ENCODE measurements around the gene CDHR5.
A peak's percentile ranks its signal among the peaks of the same experiment; 100 is the strongest.
"Not testable (repeated sequence)": the region's sequence is repeated elsewhere in the genome, so short reads cannot be mapped to it uniquely, and the experiment has no call there.

The CDHR5 gene

DNA sequence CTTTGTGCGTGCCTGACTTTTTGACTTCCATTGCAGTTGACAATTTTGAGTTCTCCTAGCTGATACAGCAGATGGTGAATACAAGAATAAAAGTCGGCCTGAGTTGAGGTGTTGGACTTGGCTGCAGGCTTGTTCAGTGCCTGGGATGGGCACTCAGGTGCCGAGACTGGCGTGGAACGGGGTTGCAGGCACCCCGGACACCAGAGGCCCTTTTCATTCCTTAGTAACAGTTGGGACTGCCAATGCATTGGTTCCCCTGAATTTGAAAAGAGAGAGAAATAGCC is 47.2 kb downstream of the CDHR5 start:
- Mint-ChIP-seq H3K9me3 (ENCODE audit: low read depth) (no peaks in the 10 kb centered on the region), H3K27me3 (no peaks in the 10 kb centered on the region), H3K4me1 (ENCODE audit: low read depth) (peaks cover 50% of the 10 kb centered on the region), H3K4me3 (peak overlapping the region; percentile 93), H3K36me3 (no peaks in the 10 kb centered on the region), H3K27ac (peak overlapping the region; percentile 81)

GRCh38 chr11:576811-577610 is 47.7 kb downstream of the CDHR5 start:
- no peaks in the 10 kb centered on the region for H3K36me3 Mint-ChIP-seq
- H3K27ac Mint-ChIP-seq = peak overlapping the region; percentile 81
- no peaks in the 10 kb centered on the region for H3K27me3 Mint-ChIP-seq
- H3K4me1 Mint-ChIP-seq (ENCODE audit: low read depth) = peaks cover 50% of the 10 kb centered on the region
- H3K9me3 Mint-ChIP-seq (ENCODE audit: low read depth) = no peaks in the 10 kb centered on the region
- peak overlapping the region; percentile 93 for H3K4me3 Mint-ChIP-seq

GRCh38 chr11:575996-576768 is 48.6 kb downstream of the CDHR5 start, which contains the start of gene PHRF1:
Gene PHRF1, plus strand, starts transcription at chr11:576470. Its CDS starts 5,043 bp downstream, at chr11:581513.
- H3K27ac Mint-ChIP-seq = peak within 1 kb of the TSS; percentile 100
- H3K36me3 Mint-ChIP-seq = no peaks in the 10 kb centered on the region
- H3K9me3 Mint-ChIP-seq (ENCODE audit: low read depth) = no peaks in the 10 kb centered on the region
- peak within 1 kb of the TSS; percentile 96 for H3K4me3 Mint-ChIP-seq
- H3K4me1 Mint-ChIP-seq (ENCODE audit: low read depth) = peaks cover 47% of the 10 kb centered on the region
- no peaks in the 10 kb centered on the region for H3K27me3 Mint-ChIP-seq

DNA sequence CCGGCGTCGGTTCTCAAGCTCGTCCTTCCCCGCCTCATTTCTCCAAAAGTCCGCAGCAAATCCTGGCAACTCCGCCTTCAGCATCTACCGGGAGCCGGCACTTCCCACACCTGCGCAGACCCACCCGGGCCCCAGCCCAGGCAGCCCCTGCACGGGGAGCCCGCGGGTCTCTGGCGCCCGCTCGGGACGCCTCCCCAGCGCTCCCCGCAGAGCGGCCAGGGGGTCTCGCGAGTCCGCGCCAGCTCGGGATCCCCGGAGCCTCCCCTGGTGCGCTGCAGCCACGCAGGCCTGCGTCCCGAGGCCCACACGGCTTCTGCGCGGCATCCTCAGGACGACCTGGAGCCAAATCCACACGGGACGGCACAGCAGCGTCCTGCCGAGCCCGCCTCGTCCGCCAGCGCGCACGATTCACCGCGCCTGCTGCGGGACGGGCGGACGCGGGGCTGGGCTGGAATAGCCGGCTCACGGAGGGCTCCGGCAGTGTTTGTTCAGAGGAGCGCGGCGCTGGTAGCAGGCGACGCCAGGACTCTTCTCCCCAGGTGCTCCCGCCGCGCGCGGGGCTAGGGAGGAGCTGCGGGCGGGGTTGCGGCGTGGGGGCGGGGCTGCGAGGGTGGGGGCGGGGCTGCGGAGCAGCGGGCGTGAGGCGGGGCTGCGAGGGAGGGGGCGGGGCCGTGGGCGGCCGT is 49.3 kb downstream of the CDHR5 start:
- H3K27me3 Mint-ChIP-seq = no peaks in the 10 kb centered on the region

GRCh38 chr11:574632-575312 is 50.0 kb downstream of the CDHR5 start:
- H3K4me1 Mint-ChIP-seq (ENCODE audit: low read depth) = peaks cover 37% of the 10 kb centered on the region
- no peaks in the 10 kb centered on the region for H3K27me3 Mint-ChIP-seq
- H3K27ac Mint-ChIP-seq = peak overlapping the region; percentile 35
- no peaks in the 10 kb centered on the region for H3K9me3 Mint-ChIP-seq (ENCODE audit: low read depth)
- H3K4me3 Mint-ChIP-seq = peak overlapping the region; percentile 86
- H3K36me3 Mint-ChIP-seq = no peaks in the 10 kb centered on the region

More for the DNA sequence above, 49.3 kb downstream of the CDHR5 start:
- Mint-ChIP-seq H3K4me3 (peak overlapping the region; percentile 86), H3K36me3 (no peaks in the 10 kb centered on the region), H3K27ac (peak overlapping the region; percentile 35), H3K9me3 (ENCODE audit: low read depth) (no peaks in the 10 kb centered on the region), H3K4me1 (ENCODE audit: low read depth) (peaks cover 42% of the 10 kb centered on the region)

DNA sequence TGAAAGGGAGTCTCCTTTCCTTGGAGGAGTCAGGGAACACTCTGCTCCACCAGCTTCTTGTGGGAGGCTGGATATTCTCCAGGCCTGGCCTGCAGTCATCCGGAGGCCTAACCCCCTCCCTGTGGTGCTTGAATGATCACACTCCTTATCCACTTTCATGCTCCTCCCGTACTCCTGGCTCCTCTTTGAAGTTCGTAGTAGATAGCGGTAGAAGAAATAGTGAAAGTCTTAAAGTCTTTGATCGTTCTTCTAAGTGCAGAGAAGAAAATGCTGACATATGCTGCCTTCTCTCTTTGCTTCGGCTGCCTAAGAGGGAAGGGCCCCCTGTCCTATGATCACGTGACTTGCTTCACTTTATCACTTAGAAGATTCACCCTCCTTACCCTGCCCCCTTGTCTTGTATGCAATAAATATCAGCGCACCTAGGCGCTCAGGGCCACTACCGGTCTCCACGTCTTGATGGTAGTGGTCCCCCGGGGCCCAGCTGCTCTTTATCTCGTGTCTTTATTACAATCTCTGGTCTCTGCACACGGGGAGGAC is 50.7 kb downstream of the CDHR5 start:
- not testable (repeated sequence) for H3K9me3 Mint-ChIP-seq (ENCODE audit: low read depth); H3K36me3 Mint-ChIP-seq; H3K27me3 Mint-ChIP-seq; H3K27ac Mint-ChIP-seq
- peaks cover 30% of the 10 kb centered on the region for H3K4me1 Mint-ChIP-seq (ENCODE audit: low read depth)
- H3K4me3 Mint-ChIP-seq = peak overlapping the region; percentile 86

DNA sequence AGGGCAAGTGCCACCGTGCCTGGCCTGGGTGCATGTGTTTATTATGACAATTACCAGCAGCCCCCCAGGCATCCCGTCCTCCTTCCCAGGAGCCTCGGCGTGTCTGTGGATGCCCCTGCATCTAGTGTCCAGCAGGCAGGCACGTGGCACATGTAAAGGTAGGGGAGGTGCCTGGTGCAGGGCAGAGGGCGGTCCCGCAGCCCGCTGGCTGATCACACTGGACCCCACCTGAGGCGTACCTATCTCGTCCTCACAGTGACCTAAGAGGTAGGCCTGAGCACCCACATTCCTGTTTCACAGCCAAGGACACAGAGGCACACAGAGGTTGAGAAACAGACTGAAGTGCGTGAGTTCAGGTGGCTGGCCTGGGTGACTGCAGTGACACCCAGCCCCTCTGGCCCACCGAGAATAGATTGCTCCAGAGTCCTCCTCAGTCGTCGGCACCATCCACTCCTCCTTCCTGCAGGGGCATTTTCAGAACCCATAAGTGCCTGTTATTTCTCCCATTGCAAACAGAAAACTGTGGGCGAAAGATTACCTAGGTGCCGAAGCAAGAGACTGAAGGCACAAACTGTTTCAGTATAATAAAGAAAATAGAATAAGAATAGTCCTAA is 51.5 kb downstream of the CDHR5 start:
- Mint-ChIP-seq H3K36me3 (no peaks in the 10 kb centered on the region), H3K4me1 (ENCODE audit: low read depth) (peaks cover 21% of the 10 kb centered on the region), H3K4me3 (no peak overlapping the region), H3K27ac (no peak overlapping the region), H3K9me3 (ENCODE audit: low read depth) (no peaks in the 10 kb centered on the region), H3K27me3 (no peaks in the 10 kb centered on the region)

GRCh38 chr11:571802-572185 is 53.0 kb downstream of the CDHR5 start:
- Mint-ChIP-seq H3K4me1 (ENCODE audit: low read depth) (peaks cover 14% of the 10 kb centered on the region), H3K9me3 (ENCODE audit: low read depth) (no peaks in the 10 kb centered on the region), H3K27me3 (no peaks in the 10 kb centered on the region), H3K36me3 (no peaks in the 10 kb centered on the region), H3K27ac (no peak overlapping the region), H3K4me3 (no peak overlapping the region)

DNA sequence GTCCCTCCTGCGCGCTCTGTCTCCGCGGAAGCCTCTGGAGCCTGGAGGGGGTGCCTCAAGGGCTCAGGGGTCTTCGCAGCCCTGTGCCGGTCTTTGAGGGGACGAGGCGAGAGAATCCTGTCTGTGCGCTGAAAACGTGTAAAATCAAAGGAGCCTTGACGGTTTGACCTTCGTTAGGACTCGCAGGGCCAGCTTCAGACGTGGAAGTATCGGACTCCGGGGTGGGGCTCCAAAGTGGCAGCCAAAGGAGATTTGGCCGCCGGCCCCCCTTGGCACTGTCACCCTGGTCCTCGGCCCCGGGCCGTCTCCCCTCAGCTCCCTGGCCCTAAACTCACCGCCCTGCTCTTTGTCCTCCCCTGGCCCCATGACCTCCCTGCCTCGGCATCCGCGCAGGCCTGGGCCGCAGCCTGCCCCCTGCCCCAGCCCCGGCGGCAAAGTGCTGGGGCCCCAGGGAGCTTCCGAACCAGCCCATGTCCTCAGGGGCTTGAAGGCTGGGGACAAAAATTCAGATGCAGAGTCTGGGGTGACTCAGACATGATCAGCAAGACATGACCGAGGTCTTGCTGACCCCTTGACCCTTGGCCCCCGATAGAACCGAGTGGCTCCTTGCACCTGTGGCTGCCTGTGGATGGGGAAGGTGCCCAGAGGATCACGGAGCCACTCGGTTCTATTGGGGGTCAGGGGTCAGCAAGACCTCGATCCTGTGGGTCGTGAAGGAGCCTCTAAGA is 55.4 kb downstream of the CDHR5 start:
- H3K27me3 Mint-ChIP-seq = no peaks in the 10 kb centered on the region
- H3K4me1 Mint-ChIP-seq (ENCODE audit: low read depth) = peaks cover 7% of the 10 kb centered on the region
- no peak overlapping the region for H3K27ac Mint-ChIP-seq
- H3K4me3 Mint-ChIP-seq = peak overlapping the region; percentile 77
- no peaks in the 10 kb centered on the region for H3K9me3 Mint-ChIP-seq (ENCODE audit: low read depth)
- H3K36me3 Mint-ChIP-seq = no peaks in the 10 kb centered on the region

GRCh38 chr11:568306-569157 is 56.2 kb downstream of the CDHR5 start:
- peaks cover 3% of the 10 kb centered on the region for H3K4me1 Mint-ChIP-seq (ENCODE audit: low read depth)
- H3K27me3 Mint-ChIP-seq = no peaks in the 10 kb centered on the region
- H3K27ac Mint-ChIP-seq = no peak overlapping the region
- no peaks in the 10 kb centered on the region for H3K36me3 Mint-ChIP-seq
- no peaks in the 10 kb centered on the region for H3K9me3 Mint-ChIP-seq (ENCODE audit: low read depth)
- H3K4me3 Mint-ChIP-seq = peak overlapping the region; percentile 77

DNA sequence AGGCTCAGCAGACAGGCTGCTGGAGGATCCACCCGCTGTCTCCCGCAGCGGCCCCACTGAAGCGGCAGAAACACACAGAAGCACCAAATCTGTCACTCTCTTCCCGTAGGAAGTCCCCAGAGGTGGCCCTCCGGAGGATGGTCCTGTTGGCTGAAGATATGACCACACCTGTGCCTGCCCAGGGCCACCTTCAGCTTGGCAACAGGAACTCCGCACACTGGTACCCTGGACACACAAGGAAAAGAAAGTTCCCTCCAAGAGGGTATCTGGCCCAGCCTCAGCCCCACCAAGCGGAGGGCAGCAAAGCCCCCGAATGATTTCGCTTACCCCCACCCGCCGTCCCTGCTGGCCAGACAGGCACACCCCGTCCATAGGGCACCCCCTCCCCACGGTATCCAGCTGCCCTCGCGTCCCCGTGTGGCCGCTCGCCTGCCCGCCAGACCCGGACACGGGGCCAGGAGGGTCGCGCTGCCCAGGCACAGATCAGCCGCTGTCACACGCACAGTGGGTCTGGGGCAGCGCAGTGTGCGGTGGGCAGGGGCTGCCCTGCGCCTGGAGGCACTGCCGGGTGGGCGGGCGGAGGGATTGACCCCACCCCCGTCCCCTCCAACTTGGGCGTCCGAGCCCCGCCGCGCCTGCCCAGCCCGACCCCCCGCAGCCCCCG is 57.0 kb downstream of the CDHR5 start:
- no peaks in the 10 kb centered on the region for H3K36me3 Mint-ChIP-seq
- H3K9me3 Mint-ChIP-seq (ENCODE audit: low read depth) = no peaks in the 10 kb centered on the region
- no peaks in the 10 kb centered on the region for H3K27me3 Mint-ChIP-seq
- H3K4me3 Mint-ChIP-seq = peak overlapping the region; percentile 70
- H3K27ac Mint-ChIP-seq = no peak overlapping the region
- H3K4me1 Mint-ChIP-seq (ENCODE audit: low read depth) = peaks cover 3% of the 10 kb centered on the region

DNA sequence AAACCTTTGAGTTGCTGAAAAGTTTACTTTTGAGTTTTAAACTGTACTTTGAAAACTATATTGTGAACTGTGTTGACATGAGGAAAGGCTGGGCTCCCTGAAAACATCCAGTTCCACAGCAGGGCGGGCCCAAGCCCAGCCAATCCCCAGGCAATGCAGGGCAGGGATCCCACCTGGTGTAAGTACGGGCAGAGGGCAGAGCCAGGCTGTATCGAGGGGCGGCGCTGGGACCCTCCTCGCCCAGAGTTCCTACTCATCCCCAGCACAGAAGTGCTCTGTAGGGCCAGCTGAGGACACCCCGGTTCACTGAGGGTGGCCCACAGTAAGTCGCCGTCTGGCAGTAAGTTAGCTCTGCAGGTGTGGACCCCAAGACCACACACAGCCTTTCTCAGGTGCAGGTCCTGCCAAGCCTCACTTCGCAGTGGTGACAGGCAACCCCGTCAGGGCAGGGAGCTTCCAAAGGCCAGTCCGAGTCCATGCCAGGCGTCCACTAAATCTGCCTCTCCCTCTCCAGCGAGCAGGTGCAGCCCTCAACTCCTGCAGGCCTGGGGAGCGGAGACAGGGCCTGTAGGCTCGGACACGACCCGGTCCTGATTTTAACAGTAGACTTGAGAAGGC is 57.6 kb downstream of the CDHR5 start:
- Mint-ChIP-seq H3K27me3 (no peaks in the 10 kb centered on the region), H3K4me1 (ENCODE audit: low read depth) (peaks cover 3% of the 10 kb centered on the region), H3K9me3 (ENCODE audit: low read depth) (no peaks in the 10 kb centered on the region), H3K36me3 (no peaks in the 10 kb centered on the region), H3K4me3 (peak overlapping the region; percentile 70), H3K27ac (no peak overlapping the region)
